HFFc6 (cell line): ENCODE data around the gene FRRS1L. TPM values are rescaled to one million over a fixed set of nuclear protein-coding genes. Genes with fewer than 3 reads are reported as not detected.
A peak's percentile ranks its signal among the peaks of the same experiment; 100 is the strongest.

ENCODE experiments used
- DNase-seq: peaks from one replicate; pipeline ENCODE4 v3.0.0-alpha.2; 2018
- H3K27ac Mint-ChIP-seq: 2 replicates; pipeline ENCODE4 v1.8.0; 2020; ENCODE audit warnings: mild to moderate bottlenecking, mixed read lengths
- H3K27me3 Mint-ChIP-seq: 2 replicates; pipeline ENCODE4 v1.8.0; 2021; ENCODE audit warnings: mild to moderate bottlenecking, moderate library complexity, mixed read lengths; ENCODE audit not compliant: insufficient read depth
- H3K36me3 Mint-ChIP-seq: 2 replicates; pipeline ENCODE4 v1.8.0; 2021; ENCODE audit warnings: low read depth, mixed read lengths
- H3K4me1 Mint-ChIP-seq: 2 replicates; pipeline ENCODE4 v1.8.0; 2020; ENCODE audit warnings: low read depth, mixed read lengths
- H3K4me3 Mint-ChIP-seq: 2 replicates; pipeline ENCODE4 v1.8.0; 2020; ENCODE audit warnings: mild to moderate bottlenecking, moderate library complexity, mixed read lengths
- H3K9me3 Mint-ChIP-seq: 2 replicates; pipeline ENCODE4 v1.8.0; 2020; ENCODE audit warnings: mild to moderate bottlenecking, mixed read lengths
- total RNA-seq, 6 experiments: library from RNA; stranded (reverse); fragmentation: NEBNext Ultra II Directional; extraction: Animal tissue kit (Norgen Biotek cat#: 25700); gene quantifications; 2 replicates in 1 of 6; 3 replicates in 5 of 6; pipeline ENCODE4 v1.2.3, GENCODE V29; 2021
- TF ChIP-seq, protein P1 (sequence below): fragments of 200-600 bp; sonication (generic); IDR thresholded peaks from 2 replicates; pipeline ENCODE4 v1.5.0; 2021; ENCODE audit warnings: antibody characterized with exemption, mild to moderate bottlenecking

Gene FRRS1L
- total RNA-seq, 6 experiments from 2014 or later, result not detected

DNA sequence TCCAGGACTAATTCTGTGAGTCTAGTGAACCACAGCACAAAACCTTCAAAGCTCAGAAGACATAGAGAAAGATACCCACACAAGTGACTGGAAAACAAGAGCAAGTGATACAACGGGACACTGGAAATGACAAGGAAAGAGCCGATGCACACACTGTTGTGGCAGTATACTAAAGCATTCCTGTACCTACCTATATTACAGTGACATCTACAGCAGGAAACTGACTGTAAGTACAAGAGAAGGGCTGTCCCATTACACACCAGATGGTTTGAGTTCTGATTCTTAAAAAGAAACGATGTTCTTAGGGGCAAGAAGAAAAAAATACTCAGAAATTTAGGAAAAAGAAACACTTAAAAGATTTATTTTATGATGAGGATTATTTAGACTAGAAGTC, 65.8 kb downstream of the FRRS1L start:
- H3K4me3 Mint-ChIP-seq, result no peak overlapping the region
- no peaks in the 10 kb centered on the region for H3K27me3 Mint-ChIP-seq
- peaks cover 67% of the 10 kb centered on the region for H3K4me1 Mint-ChIP-seq
- peak overlapping the region; percentile 22; the same call in 1 of the 2 replicates for H3K27ac Mint-ChIP-seq
- 0 out of 2 replicates have a peak, but pooled peaks cover 4% of the 10 kb centered on the region for H3K9me3 Mint-ChIP-seq
- no peak for DNase-seq
- TF ChIP-seq, protein P1, sequence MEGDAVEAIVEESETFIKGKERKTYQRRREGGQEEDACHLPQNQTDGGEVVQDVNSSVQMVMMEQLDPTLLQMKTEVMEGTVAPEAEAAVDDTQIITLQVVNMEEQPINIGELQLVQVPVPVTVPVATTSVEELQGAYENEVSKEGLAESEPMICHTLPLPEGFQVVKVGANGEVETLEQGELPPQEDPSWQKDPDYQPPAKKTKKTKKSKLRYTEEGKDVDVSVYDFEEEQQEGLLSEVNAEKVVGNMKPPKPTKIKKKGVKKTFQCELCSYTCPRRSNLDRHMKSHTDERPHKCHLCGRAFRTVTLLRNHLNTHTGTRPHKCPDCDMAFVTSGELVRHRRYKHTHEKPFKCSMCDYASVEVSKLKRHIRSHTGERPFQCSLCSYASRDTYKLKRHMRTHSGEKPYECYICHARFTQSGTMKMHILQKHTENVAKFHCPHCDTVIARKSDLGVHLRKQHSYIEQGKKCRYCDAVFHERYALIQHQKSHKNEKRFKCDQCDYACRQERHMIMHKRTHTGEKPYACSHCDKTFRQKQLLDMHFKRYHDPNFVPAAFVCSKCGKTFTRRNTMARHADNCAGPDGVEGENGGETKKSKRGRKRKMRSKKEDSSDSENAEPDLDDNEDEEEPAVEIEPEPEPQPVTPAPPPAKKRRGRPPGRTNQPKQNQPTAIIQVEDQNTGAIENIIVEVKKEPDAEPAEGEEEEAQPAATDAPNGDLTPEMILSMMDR, result no peak
- H3K36me3 Mint-ChIP-seq, result peaks cover 30% of the 10 kb centered on the region

DNA sequence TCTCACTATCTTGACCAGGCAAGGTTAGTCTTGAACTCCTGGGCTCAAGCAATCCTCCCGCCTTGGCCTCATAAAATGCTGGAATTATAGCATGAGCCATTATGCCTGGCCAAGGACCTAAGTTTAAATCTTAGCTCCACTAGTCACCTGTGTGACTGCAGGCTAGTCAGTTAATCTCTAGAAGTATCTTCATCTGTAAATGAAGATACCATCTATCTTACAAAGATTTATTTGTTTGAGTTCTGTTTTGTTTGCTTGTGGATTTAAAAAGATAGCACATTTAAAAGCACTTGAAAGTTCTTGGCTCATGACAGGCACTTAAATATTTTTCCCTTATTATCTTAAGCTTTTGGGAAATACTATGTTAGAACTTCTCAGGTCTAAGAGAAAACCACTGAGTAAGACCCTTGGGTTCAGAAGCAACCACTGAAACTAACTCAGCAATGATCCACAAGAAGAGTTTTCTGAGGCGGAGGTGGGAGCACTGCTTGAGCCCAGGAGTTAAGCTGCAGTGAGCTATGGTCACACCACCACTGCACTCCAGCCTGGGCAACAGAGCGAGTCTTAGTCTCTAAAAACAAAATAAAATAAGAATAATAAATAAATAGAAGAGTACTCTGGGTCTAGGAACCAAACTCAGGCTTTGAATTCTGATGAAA, 66.4 kb downstream of the FRRS1L start:
- no peak for DNase-seq
- Mint-ChIP-seq H3K9me3 (0 out of 2 replicates have a peak, but pooled peaks cover 4% of the 10 kb centered on the region), H3K27ac (peak overlapping the region; percentile 22; the same call in 1 of the 2 replicates), H3K36me3 (peaks cover 33% of the 10 kb centered on the region), H3K27me3 (peaks cover 2% of the 10 kb centered on the region; the same call in 1 of the 2 replicates), H3K4me3 (no peak overlapping the region), H3K4me1 (peaks cover 72% of the 10 kb centered on the region)
- TF ChIP-seq, protein P1, result no peak

DNA sequence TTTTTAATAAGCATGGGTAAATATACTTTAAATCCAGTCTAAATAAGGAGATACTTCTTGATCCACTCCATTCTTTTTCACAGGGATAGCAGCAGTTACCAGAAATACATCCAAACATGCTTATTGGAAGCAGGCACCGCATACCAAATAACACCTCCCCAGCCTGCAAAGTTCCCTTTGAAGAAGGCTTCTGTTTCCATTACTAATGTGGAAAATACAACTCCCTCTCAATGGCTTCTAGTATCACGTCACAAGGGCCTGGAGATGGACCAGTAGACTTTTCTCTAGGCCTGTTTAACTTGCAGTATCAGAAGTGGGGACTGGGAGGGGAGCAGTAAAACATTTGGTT, 68.1 kb downstream of the FRRS1L start:
- peaks cover 41% of the 10 kb centered on the region for H3K36me3 Mint-ChIP-seq
- peaks cover 82% of the 10 kb centered on the region for H3K4me1 Mint-ChIP-seq
- TF ChIP-seq, protein P1, result no peak; the same call in 1 of the 2 replicates
- H3K27ac Mint-ChIP-seq, result peak overlapping the region; percentile 78
- 0 out of 2 replicates have a peak, but pooled peaks cover 4% of the 10 kb centered on the region for H3K9me3 Mint-ChIP-seq
- no peak for DNase-seq
- H3K27me3 Mint-ChIP-seq, result peaks cover 2% of the 10 kb centered on the region; the same call in 1 of the 2 replicates
- H3K4me3 Mint-ChIP-seq, result peak overlapping the region; percentile 58

DNA sequence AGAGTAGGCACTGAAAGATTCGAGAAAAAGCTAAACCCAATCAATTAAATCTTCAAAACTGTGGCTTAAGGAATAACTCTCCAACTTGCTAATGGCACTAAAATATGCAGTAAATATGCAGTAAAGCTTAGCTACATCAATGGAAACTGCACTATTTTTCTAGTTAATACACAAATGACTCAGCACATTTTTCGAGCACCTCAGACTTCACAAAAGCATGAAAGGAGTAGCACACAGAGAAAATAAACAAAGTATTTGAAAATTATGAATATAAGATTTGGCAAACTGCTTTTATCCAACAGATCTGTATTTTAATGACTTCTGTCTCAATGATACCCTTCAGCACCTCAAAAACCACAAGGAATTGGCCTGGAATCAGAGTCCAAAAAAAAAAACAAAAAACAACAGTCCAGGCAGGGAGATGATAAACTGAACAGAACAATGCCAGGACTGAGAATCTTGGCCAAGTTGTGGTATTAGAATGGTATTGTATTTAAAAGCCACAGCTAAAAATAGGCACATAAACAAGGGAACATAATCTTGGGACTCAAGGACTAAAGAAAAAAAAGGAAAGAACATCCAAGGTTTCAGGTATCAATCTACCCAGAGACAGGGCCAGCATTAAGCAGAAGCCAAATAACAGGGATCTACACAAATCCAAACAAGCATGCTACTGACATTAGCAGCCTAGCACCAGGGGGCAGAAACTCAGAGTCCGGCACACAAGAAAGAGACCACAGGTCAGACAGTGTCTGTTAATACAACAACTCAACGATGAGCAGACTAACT, 68.7 kb downstream of the FRRS1L start:
- peak overlapping the region; percentile 58 for H3K4me3 Mint-ChIP-seq

DNA sequence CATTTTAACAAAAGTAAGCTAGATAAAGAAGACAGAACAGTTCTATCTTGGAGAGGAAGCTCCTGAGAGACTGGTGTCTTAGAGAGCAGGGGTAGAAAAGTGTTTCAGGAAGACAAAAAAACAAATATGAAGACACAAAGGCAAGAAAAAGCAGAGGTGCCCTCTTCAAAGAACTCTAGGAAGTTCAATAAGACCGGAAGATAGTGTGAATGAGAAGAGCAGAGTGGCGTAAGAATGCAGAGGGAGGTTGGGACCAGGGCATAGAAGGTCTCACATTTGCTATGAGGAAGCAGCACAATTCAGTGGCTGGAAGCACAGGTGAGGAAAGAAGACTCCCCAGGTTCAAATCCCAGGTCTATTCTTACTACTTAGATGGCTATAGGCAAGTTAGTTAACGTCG, 69.9 kb downstream of the FRRS1L start:
- peak overlapping the region; percentile 52; the same call in 1 of the 2 replicates for H3K4me3 Mint-ChIP-seq
- peaks cover 2% of the 10 kb centered on the region; the same call in 1 of the 2 replicates for H3K27me3 Mint-ChIP-seq
- H3K36me3 Mint-ChIP-seq, result peaks cover 44% of the 10 kb centered on the region
- DNase-seq, result no peak
- TF ChIP-seq, protein P1, result no peak
- peak overlapping the region; percentile 78 for H3K27ac Mint-ChIP-seq
- H3K9me3 Mint-ChIP-seq, result no peaks in the 10 kb centered on the region
- peaks cover 82% of the 10 kb centered on the region for H3K4me1 Mint-ChIP-seq

More for the DNA sequence above, 68.7 kb downstream of the FRRS1L start:
- Mint-ChIP-seq H3K27me3 (peaks cover 2% of the 10 kb centered on the region; the same call in 1 of the 2 replicates), H3K27ac (peak overlapping the region; percentile 78), H3K4me1 (peaks cover 83% of the 10 kb centered on the region), H3K9me3 (0 out of 2 replicates have a peak, but pooled peaks cover 4% of the 10 kb centered on the region), H3K36me3 (peaks cover 42% of the 10 kb centered on the region)
- TF ChIP-seq, protein P1, result peak; percentile 66
- peak; percentile 81 for DNase-seq
